H1 (cell line): ENCODE data around the gene ATP5MC2. TPM values are rescaled to one million over a fixed set of nuclear protein-coding genes. Genes with fewer than 3 reads are reported as not detected.

Source experiments
- CTCF ChIA-PET: fragments of 300-600 bp; sonication (Branson Sonifier 250); formaldehyde crosslinking; loops from one replicate; lab custom pipeline; 2021; ENCODE audit not compliant: partially characterized antibody; lab: Charles Lee
- POLR2A ChIA-PET: fragments of 300-600 bp; sonication (Branson Sonifier 250); formaldehyde crosslinking; loops from one replicate; lab custom pipeline; 2021; ENCODE audit warnings: inconsistent platforms; ENCODE audit not compliant: partially characterized antibody; lab: Charles Lee
- DNase-seq, 2 experiments: peaks; one replicate each; pipeline versions ENCODE4 v3.0.0 to v3.0.0-alpha.2; 2010 to 2022; ENCODE audit warnings: low spot score in 2 of 2, low read depth in 1 of 2, mixed read lengths in 1 of 2
- FAIRE-seq: peaks from 2 replicates; lab custom pipeline; 2011; peaks lifted over from hg19 to GRCh38; lab: Jason Lieb, UNC
- H2AFZ ChIP-seq: 2 replicates; pipeline ENCODE4 v1.8.1; 2012; ENCODE audit warnings: low read length, inconsistent platforms
- H2AK5ac ChIP-seq: 2 replicates; pipeline ENCODE4 v1.6.1; 2013; ENCODE audit warnings: low read depth, low read length
- H2BK120ac ChIP-seq: replicated peaks from 2 replicates; pipeline ENCODE3; 2013; ENCODE audit warnings: low read depth, low read length, inconsistent platforms
- H2BK12ac ChIP-seq: 2 replicates; pipeline ENCODE4 v1.6.1; 2013; ENCODE audit warnings: low read depth, low read length
- H2BK15ac ChIP-seq: 2 replicates; pipeline ENCODE4 v1.6.1; 2013; ENCODE audit warnings: low read length
- H2BK20ac ChIP-seq: 2 replicates; pipeline ENCODE4 v1.6.1; 2013; ENCODE audit warnings: low read length
- H2BK5ac ChIP-seq: 2 replicates; pipeline ENCODE4 v1.6.1; 2013; ENCODE audit warnings: low read depth, low read length
- H3K14ac ChIP-seq: 2 replicates; pipeline ENCODE4 v1.6.1; 2013; ENCODE audit warnings: inconsistent platforms; ENCODE audit not compliant: insufficient read length
- H3K18ac ChIP-seq: 2 replicates; pipeline ENCODE4 v1.6.1; 2013; ENCODE audit warnings: low read length; ENCODE audit errors: extremely low read depth
- H3K23ac ChIP-seq: 2 replicates; pipeline ENCODE4 v1.6.1; 2013; ENCODE audit warnings: inconsistent platforms; ENCODE audit not compliant: insufficient read length
- H3K23me2 ChIP-seq: 2 replicates; pipeline ENCODE4 v1.6.1; 2013; ENCODE audit warnings: low read depth, low read length
- H3K27ac ChIP-seq: 2 replicates; pipeline ENCODE4 v1.6.1; 2011; ENCODE audit warnings: low read depth, low read length, inconsistent platforms
- H3K27me3 ChIP-seq, 4 experiments: replicated peaks in 1 of 4; 1 replicate in 1 of 4; 2 replicates in 3 of 4; pipeline versions ENCODE4 v1.6.1 to v1.8.1; 2011 to 2013; ENCODE audit warnings: low read length in 3 of 4, mild to moderate bottlenecking in 3 of 4, inconsistent platforms in 2 of 4, mixed read lengths in 2 of 4, moderate library complexity in 1 of 4; ENCODE audit not compliant: control insufficient read depth in 3 of 4, insufficient read depth in 3 of 4; ENCODE audit errors: extremely low read depth in 1 of 4
- H3K36me3 ChIP-seq, 4 experiments: 2 replicates each; pipeline versions ENCODE4 v1.6.1 to v1.8.1; 2011 to 2013; ENCODE audit warnings: mild to moderate bottlenecking in 4 of 4, low read length in 3 of 4, moderate library complexity in 2 of 4, control low read depth in 1 of 4, inconsistent platforms in 1 of 4; ENCODE audit not compliant: insufficient read depth in 4 of 4, control insufficient read depth in 2 of 4
- H3K4ac ChIP-seq: replicated peaks from 2 replicates; pipeline ENCODE3; 2013; ENCODE audit warnings: low read length, low read depth, mixed read lengths, inconsistent platforms; ENCODE audit not compliant: insufficient read length
- H3K4me1 ChIP-seq, 4 experiments: replicated peaks in 1 of 4; 1 replicate in 1 of 4; 2 replicates in 3 of 4; pipeline versions ENCODE4 v1.6.1 to v1.8.1; 2011 to 2013; ENCODE audit warnings: low read length in 3 of 4, inconsistent platforms in 2 of 4, mixed read lengths in 1 of 4; ENCODE audit not compliant: insufficient read depth in 4 of 4, control insufficient read depth in 3 of 4
- H3K4me2 ChIP-seq, 2 experiments: 2 replicates each; pipeline versions ENCODE4 v1.6.1 to v1.8.1; 2011 to 2013; ENCODE audit warnings: low read depth in 2 of 2, low read length in 2 of 2, control low read depth in 1 of 2, inconsistent platforms in 1 of 2, mild to moderate bottlenecking in 1 of 2; ENCODE audit not compliant: insufficient read depth in 1 of 2
- H3K4me3 ChIP-seq, 4 experiments: fragments of 200-600, 300-600 bp in 1 of 4; sonication (generic), shearing (Covaris generic), sonication (Bioruptor Twin) in 1 of 4; 2 replicates each; pipeline versions ENCODE4 v1.5.1 to v1.8.1; 2011 to 2016; ENCODE audit warnings: low read length in 4 of 4, low read depth in 3 of 4, control low read depth in 2 of 4, inconsistent platforms in 2 of 4, mild to moderate bottlenecking in 2 of 4, mixed read lengths in 1 of 4, moderate library complexity in 1 of 4; ENCODE audit not compliant: insufficient read depth in 2 of 4; ENCODE audit errors: extremely low read depth in 1 of 4
- H3K56ac ChIP-seq: replicated peaks from 2 replicates; pipeline ENCODE3; 2013; ENCODE audit warnings: low read depth, mild to moderate bottlenecking, mixed read lengths, low read length, inconsistent platforms; ENCODE audit not compliant: insufficient read length
- H3K79me1 ChIP-seq: 2 replicates; pipeline ENCODE4 v1.6.1; 2013; ENCODE audit warnings: low read depth, low read length, control low read depth
- H3K79me2 ChIP-seq, 2 experiments: 2 replicates each; pipeline versions ENCODE4 v1.6.1 to v1.8.1; 2012 to 2013; ENCODE audit warnings: low read length in 2 of 2, mild to moderate bottlenecking in 2 of 2, inconsistent platforms in 1 of 2; ENCODE audit not compliant: insufficient read depth in 2 of 2, control insufficient read depth in 1 of 2
- H3K9ac ChIP-seq, 4 experiments: replicated peaks in 1 of 4; 1 replicate in 1 of 4; 2 replicates in 3 of 4; pipeline versions ENCODE4 v1.6.1 to v1.8.1; 2011 to 2013; ENCODE audit warnings: low read depth in 3 of 4, low read length in 3 of 4, control low read depth in 2 of 4, mild to moderate bottlenecking in 2 of 4, moderate library complexity in 2 of 4, inconsistent platforms in 1 of 4; ENCODE audit errors: extremely low read depth in 1 of 4
- H3K9me3 ChIP-seq, 2 experiments: 2 replicates each; pipeline versions ENCODE4 v1.6.1 to v1.8.1; 2012 to 2013; ENCODE audit warnings: mild to moderate bottlenecking in 2 of 2, moderate library complexity in 2 of 2, control low read depth in 1 of 2, inconsistent platforms in 1 of 2, low read depth in 1 of 2, low read length in 1 of 2, mixed read lengths in 1 of 2; ENCODE audit not compliant: insufficient read depth in 2 of 2
- H4K20me1 ChIP-seq, 2 experiments: replicated peaks in 1 of 2; 2 replicates each; pipeline versions ENCODE3 to v1.8.1; 2011 to 2013; ENCODE audit warnings: inconsistent platforms in 2 of 2, low read length in 2 of 2, mild to moderate bottlenecking in 1 of 2; ENCODE audit not compliant: insufficient read depth in 2 of 2, control insufficient read depth in 1 of 2
- H4K5ac ChIP-seq: 2 replicates; pipeline ENCODE4 v1.6.1; 2013; ENCODE audit warnings: low read length, low read depth, mixed read lengths, inconsistent platforms; ENCODE audit not compliant: insufficient read length
- H4K8ac ChIP-seq: 2 replicates; pipeline ENCODE4 v1.8.0; 2013; ENCODE audit warnings: mild to moderate bottlenecking, moderate library complexity, low read length, inconsistent platforms; ENCODE audit not compliant: insufficient read depth; ENCODE audit errors: extremely low read depth
- H4K91ac ChIP-seq: replicated peaks from 2 replicates; pipeline ENCODE3; 2013; ENCODE audit warnings: low read length, mixed read lengths, inconsistent platforms; ENCODE audit not compliant: insufficient read length
- BCL11A ChIP-seq, 2 experiments: IDR thresholded peaks; one replicate each; pipeline ENCODE4 v1.6.1; 2011; ENCODE audit warnings: low read depth in 2 of 2, low read length in 2 of 2, mild to moderate bottlenecking in 2 of 2
- CHD2 ChIP-seq: IDR thresholded peaks from 2 replicates; pipeline ENCODE4 v1.6.1; 2012; ENCODE audit warnings: low read length, improper control_type of control experiment
- CTBP2 ChIP-seq: IDR thresholded peaks from 2 replicates; pipeline ENCODE4 v1.7.0; 2011; ENCODE audit warnings: borderline replicate concordance, mild to moderate bottlenecking, moderate library complexity, mixed read lengths, low read length; ENCODE audit not compliant: insufficient read depth, insufficient read length
- KDM4A ChIP-seq: IDR thresholded peaks from one replicate; pipeline ENCODE4 v1.7.1; 2012; ENCODE audit warnings: low read depth, mild to moderate bottlenecking, moderate library complexity, low read length, inconsistent platforms; ENCODE audit not compliant: severe bottlenecking
- NRF1 ChIP-seq: IDR thresholded peaks from 2 replicates; pipeline ENCODE4 v1.6.1; 2011; ENCODE audit warnings: mild to moderate bottlenecking, low read depth, low read length, improper control_type of control experiment
- PHF8 ChIP-seq: fragments of 200-600 bp; sonication (generic); conservative IDR thresholded peaks from 2 replicates; pipeline ENCODE4 v1.7.1; 2012; ENCODE audit warnings: low read depth, mild to moderate bottlenecking, inconsistent platforms, low read length, moderate library complexity
- RAD21 ChIP-seq, 2 experiments: IDR thresholded peaks in 1 of 2; conservative IDR thresholded peaks in 1 of 2; 2 replicates each; pipeline ENCODE4 v1.6.1; 2011; ENCODE audit warnings: low read depth in 2 of 2, low read length in 2 of 2, improper control_type of control experiment in 1 of 2, inconsistent platforms in 1 of 2, mild to moderate bottlenecking in 1 of 2, moderate library complexity in 1 of 2
- RBBP5 ChIP-seq: IDR thresholded peaks from 2 replicates; pipeline ENCODE4 v1.7.1; 2012; ENCODE audit warnings: low read depth, mild to moderate bottlenecking, inconsistent platforms, low read length, moderate library complexity, borderline replicate concordance
- RFX5 ChIP-seq: IDR thresholded peaks from 2 replicates; pipeline ENCODE4 v1.6.1; 2011; ENCODE audit warnings: low read depth, low read length, improper control_type of control experiment, borderline replicate concordance
- SIRT6 ChIP-seq: IDR thresholded peaks from one replicate; pipeline ENCODE4 v1.7.1; 2012; ENCODE audit warnings: low read length, inconsistent platforms
- SUZ12 ChIP-seq: fragments of 200-600 bp; sonication (generic); IDR thresholded peaks from 2 replicates; pipeline ENCODE4 v1.6.1; 2012; ENCODE audit warnings: mild to moderate bottlenecking, inconsistent platforms, low read length, moderate library complexity, mixed read lengths
- TAF1 ChIP-seq: IDR thresholded peaks from 2 replicates; pipeline ENCODE4 v1.6.1; 2011; ENCODE audit warnings: mild to moderate bottlenecking, low read depth, low read length
- WGBS, 2 experiments: shearing (Covaris generic) in 1 of 2; methylation state at CpG; one replicate each; pipeline versions ENCODE4 v1.1.6 to v1.1.7; 2013 to 2015; ENCODE audit warnings: low lambda C conversion rate in 2 of 2, mixed read lengths in 2 of 2, inconsistent platforms in 1 of 2, low coverage in 1 of 2, missing lambda C conversion rate in 1 of 2; ENCODE audit not compliant: insufficient replicate concordance in 2 of 2, insufficient coverage in 1 of 2, insufficient read length in 1 of 2; ENCODE audit errors: extremely low coverage in 1 of 2, missing lambda C conversion rate in 1 of 2; 5-methylcytosine and 5-hydroxymethylcytosine counted together
- polyA plus RNA-seq, 7 experiments: library from polyadenylated mRNA; depleted of rRNA in 3 of 7; stranded (reverse) in 5 of 7; unstranded in 2 of 7; fragments of >200 nt in 5 of 7; fragments of 200-250 nt in 2 of 7; gene quantifications; 1 replicate in 5 of 7; 2 replicates in 1 of 7; 4 replicates in 1 of 7; pipeline versions ENCODE4 v1.2.1 to v1.2.3, GENCODE V29; 2011 to 2013; ENCODE audit warnings: missing spikeins in 2 of 7, mixed read lengths in 2 of 7
- total RNA-seq: library from RNA; stranded (reverse); fragmentation: NEBNext Ultra II Directional; extraction: Animal tissue kit (Norgen Biotek cat#: 25700); gene quantifications from 2 replicates; pipeline ENCODE4 v1.2.1, GENCODE V29; 2021
- TF ChIP-seq, protein P1 (sequence below): IDR thresholded peaks from 2 replicates; pipeline ENCODE4 v1.6.1; 2011; ENCODE audit warnings: low read length, improper control_type of control experiment

The ATP5MC2 gene
- total and polyA plus RNA-seq, 2 of the 8 experiments (the other 6 are each of a cell fraction or from before 2014, with no cell fraction given), result 408 to 952 TPM

DNA sequence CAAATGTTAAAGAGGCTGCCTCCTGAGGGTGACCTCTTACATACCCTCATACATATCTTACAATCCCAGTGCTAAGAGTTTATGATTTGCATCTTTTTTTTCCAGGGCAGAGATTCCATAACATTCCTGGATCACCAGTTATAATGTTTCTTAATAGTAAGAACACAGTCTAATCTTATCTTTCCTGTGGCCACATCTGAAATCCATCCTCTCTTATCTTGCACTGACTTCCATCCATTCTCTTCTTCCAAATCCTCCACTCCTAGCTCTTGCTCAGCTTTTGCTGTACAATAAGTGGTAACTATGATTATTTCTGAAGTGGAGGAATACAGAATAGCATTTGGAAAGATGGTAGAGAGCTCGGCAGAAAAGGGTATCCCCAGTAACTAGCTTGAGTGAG, 45.1 kb upstream of the ATP5MC2 start:
- Histone ChIP-seq H3K79me2 (no peaks in the 10 kb centered on the region), H3K27me3 (no peaks in the 10 kb centered on the region), H3K56ac (no peak overlapping the region), H4K20me1 (no peaks in the 10 kb centered on the region), H2BK120ac (no peak overlapping the region), H3K23ac (no peak overlapping the region), H2BK12ac (no peak overlapping the region), H3K18ac (no peak overlapping the region), H3K27ac (no peak overlapping the region), H4K8ac (no peak overlapping the region), H4K5ac (no peak overlapping the region), H3K36me3 (no peaks in the 10 kb centered on the region; a peak in 1 of 8 replicates), H3K4me3 (no peak overlapping the region), H4K91ac (no peak overlapping the region), H3K79me1 (no peaks in the 10 kb centered on the region), H2BK15ac (no peak overlapping the region), H3K23me2 (no peaks in the 10 kb centered on the region), H3K14ac (no peak overlapping the region), H2AK5ac (no peak overlapping the region), H2BK20ac (no peak overlapping the region), H3K4me1 (peaks cover 0 to 4% (median 0%) of the 10 kb centered on the region in 4 experiments; a peak in 2 of 7 replicates), H3K9me3 (no peaks in the 10 kb centered on the region), H3K4me2 (no peak overlapping the region), H3K9ac (no peak overlapping the region; a peak in 1 of 7 replicates), H2AFZ (no peak overlapping the region), H2BK5ac (no peak overlapping the region), H3K4ac (no peak overlapping the region)
- 82% methylated on average over 1 of the region's 1 CpG; no CpG with 5 or more reads in 1 of the 2 experiments for WGBS, 2 experiments
- DNase-seq (no peak), FAIRE-seq (no peak)
- CTCF ChIA-PET, result interaction anchor here (0.6 to 6.3 kb wide), 9 partner anchors 14 to 177 kb away, joined by 3 to 73 read pairs (median 5); no protein-coding TSS in a partner anchor
- POLR2A ChIA-PET, result interaction anchor here (0.7 kb wide), 1 partner anchor 21 kb away, joined by 3 read pairs; no protein-coding TSS in a partner anchor
- no peak for TF ChIP-seq KDM4A
- TF ChIP-seq SIRT6, result no peak
- TF ChIP-seq CTBP2, result no peak
- TF ChIP-seq, protein P1, sequence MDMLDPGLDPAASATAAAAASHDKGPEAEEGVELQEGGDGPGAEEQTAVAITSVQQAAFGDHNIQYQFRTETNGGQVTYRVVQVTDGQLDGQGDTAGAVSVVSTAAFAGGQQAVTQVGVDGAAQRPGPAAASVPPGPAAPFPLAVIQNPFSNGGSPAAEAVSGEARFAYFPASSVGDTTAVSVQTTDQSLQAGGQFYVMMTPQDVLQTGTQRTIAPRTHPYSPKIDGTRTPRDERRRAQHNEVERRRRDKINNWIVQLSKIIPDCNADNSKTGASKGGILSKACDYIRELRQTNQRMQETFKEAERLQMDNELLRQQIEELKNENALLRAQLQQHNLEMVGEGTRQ, result no peak
- no peak for TF ChIP-seq NRF1
- no peak for TF ChIP-seq CHD2
- TF ChIP-seq RAD21 (IDR thresholded peaks at IDR 0.05 in 1 of 2, conservative IDR thresholded peaks at IDR 0.05 in 1 of 2; ENCODE audit: low read depth in 2 of 2, low read length in 2 of 2), result no peak
- no peak for TF ChIP-seq PHF8
- no peak for TF ChIP-seq RFX5
- TF ChIP-seq RBBP5, result no peak
- TF ChIP-seq BCL11A (IDR thresholded peaks at IDR 0.05; ENCODE audit: low read depth in 2 of 2, low read length in 2 of 2), result no peak
- no peak for TF ChIP-seq SUZ12
- no peak for TF ChIP-seq TAF1
